Endometrial microvascular endothelial cells (primary cell): Measurements from ENCODE around the gene THOP1. TPM values are rescaled to one million over a fixed set of nuclear protein-coding genes. Genes with fewer than 3 reads are reported as not detected.
"Not testable (repeated sequence)": the region's sequence is repeated elsewhere in the genome, so short reads cannot be mapped to it uniquely, and the experiment has no call there.

Source experiments
- in situ Hi-C: cut with HindIII; loops from 2 replicates; pipeline ENCODE4 v1.10.0; 2017; ENCODE audit warnings: low sequenced_read_pairs, low pct_unique_long_range_greater_than_20kb; ENCODE audit errors: inconsistent ontology term
- total RNA-seq: library from RNA; depleted of rRNA; stranded (reverse); fragments of >200 nt; gene quantifications from one replicate; pipeline ENCODE4 v1.2.3, GENCODE V29; 2015; ENCODE audit errors: inconsistent ontology term

The THOP1 gene
- total RNA-seq, 1 donor from 2014 or later, result 140 TPM

GRCh38 chr19:2777952-2778683 lies 7.2 kb upstream of the THOP1 start:
- in situ Hi-C loops, result no loop called here

GRCh38 chr19:2779121-2779740 lies 6.1 kb upstream of the THOP1 start:
- in situ Hi-C loops, result no loop called here

- in situ Hi-C loops, result no loop called here
Observed at GRCh38 chr19:2780284-2780683, 5.0 kb upstream of the THOP1 start.

- in situ Hi-C loops, result no loop called here
Observed at GRCh38 chr19:2782329-2782935, 2.9 kb upstream of the THOP1 start.

GRCh38 chr19:2782936-2783780 lies 2.1 kb upstream of the THOP1 start, which contains the start of gene SGTA:
Gene SGTA (minus strand): TSS chr19:2783273. CDS start chr19:2769068, 14,205 bp downstream.
- in situ Hi-C loops, result no loop called here

- in situ Hi-C loops, result no loop called here
Observed at GRCh38 chr19:2783781-2784145, 1.5 kb upstream of the THOP1 start.

GRCh38 chr19:2787115-2787514 lies 1.8 kb downstream of the THOP1 start:
- in situ Hi-C loops, result no loop called here

- in situ Hi-C loops, result no loop called here
Observed at GRCh38 chr19:2788237-2788636, 2.9 kb downstream of the THOP1 start.

GRCh38 chr19:2790194-2790556 lies 4.9 kb downstream of the THOP1 start:
- in situ Hi-C loops, result no loop called here

GRCh38 chr19:2790557-2791271 lies 5.4 kb downstream of the THOP1 start:
- in situ Hi-C loops, result no loop called here

- in situ Hi-C loops, result no loop called here
Observed at GRCh38 chr19:2791440-2791839, 6.1 kb downstream of the THOP1 start.

- in situ Hi-C loops, result no loop called here
Observed at GRCh38 chr19:2791876-2792275, 6.6 kb downstream of the THOP1 start.

- in situ Hi-C loops, result not testable (repeated sequence)
Observed at GRCh38 chr19:2792666-2793065, 7.4 kb downstream of the THOP1 start.

- in situ Hi-C loops, result no loop called here
Observed at GRCh38 chr19:2793126-2793525, 7.8 kb downstream of the THOP1 start.

GRCh38 chr19:2793577-2793976 lies 8.3 kb downstream of the THOP1 start:
- in situ Hi-C loops, result no loop called here

GRCh38 chr19:2795827-2796658 lies 10.7 kb downstream of the THOP1 start:
- in situ Hi-C loops, result no loop called here

GRCh38 chr19:2796659-2797266 lies 11.5 kb downstream of the THOP1 start:
- in situ Hi-C loops, result no loop called here

- in situ Hi-C loops, result no loop called here
Observed at GRCh38 chr19:2797280-2797679, 12.0 kb downstream of the THOP1 start.
